HG03066 (cell line): ENCODE results near the gene RASA1.
"Not testable (repeated sequence)": the region's sequence is repeated elsewhere in the genome, so short reads cannot be mapped to it uniquely, and the experiment has no call there.

Experiments used
- ATAC-seq: cut with Tn5 transposase; IDR thresholded peaks from one replicate; pipeline ENCODE4 v1.9.1; 2021; ENCODE audit warnings: low read depth; ENCODE audit not compliant: unreplicated experiment

The RASA1 gene

DNA sequence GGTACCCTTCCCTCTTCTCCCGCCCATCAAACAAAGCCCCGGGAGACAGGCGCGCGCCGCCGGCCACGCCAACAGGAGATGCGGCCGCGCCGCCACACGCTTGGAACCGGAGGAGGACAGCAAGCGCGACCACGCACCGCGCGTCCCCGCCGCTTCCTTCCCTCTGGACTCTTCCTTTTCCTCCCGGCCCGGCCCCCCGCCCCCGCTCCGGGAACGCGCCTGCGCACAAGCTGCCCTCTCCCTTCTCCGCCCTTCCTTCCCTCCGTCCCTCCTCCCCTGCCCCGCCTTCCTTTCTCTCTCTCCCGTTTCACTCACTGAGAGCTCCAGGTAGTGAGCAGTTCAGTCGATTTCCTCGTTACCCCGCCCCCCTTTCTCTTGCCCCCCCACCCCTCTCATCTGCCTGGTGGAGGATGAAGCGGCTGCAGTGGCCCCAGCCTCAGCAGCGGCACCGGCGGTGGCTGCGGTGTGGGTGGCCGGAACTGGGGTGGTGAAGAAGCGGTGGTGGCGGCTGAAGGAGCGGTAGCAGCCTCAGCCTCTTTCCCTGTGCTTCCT lies at the start of gene RASA1:
Gene RASA1 (plus strand): TSS at position 310 of the 552 bp plus-strand sequence. CDS start 569 bp downstream, outside the sequence.
- ATAC-seq, result peak; percentile 48

DNA sequence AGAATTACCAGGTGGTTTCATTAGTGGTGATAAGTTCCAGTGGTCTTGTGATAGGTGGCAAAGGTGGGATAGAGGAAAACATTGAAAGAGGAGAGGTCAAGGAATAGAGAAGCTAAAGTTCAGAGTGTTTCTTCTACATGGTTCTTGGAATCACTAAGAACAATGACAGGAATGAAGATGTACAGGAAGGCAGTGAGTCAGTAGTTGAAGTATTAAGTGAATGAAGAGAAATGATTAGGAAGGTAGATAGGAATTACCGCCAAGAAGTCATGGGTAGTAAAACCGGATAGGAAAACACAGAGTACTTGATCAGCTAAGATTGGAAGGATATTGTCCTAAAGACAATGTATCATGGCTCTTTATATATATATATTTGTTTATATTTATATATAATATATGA lies 37.9 kb upstream of the RASA1 start:
- no peak for ATAC-seq

GRCh38 chr5:87231037-87231808 lies 36.5 kb upstream of the RASA1 start:
- ATAC-seq, result peak; percentile 94

- ATAC-seq, result no peak
Measured at GRCh38 chr5:87233143-87233542, 34.5 kb upstream of the RASA1 start.

DNA sequence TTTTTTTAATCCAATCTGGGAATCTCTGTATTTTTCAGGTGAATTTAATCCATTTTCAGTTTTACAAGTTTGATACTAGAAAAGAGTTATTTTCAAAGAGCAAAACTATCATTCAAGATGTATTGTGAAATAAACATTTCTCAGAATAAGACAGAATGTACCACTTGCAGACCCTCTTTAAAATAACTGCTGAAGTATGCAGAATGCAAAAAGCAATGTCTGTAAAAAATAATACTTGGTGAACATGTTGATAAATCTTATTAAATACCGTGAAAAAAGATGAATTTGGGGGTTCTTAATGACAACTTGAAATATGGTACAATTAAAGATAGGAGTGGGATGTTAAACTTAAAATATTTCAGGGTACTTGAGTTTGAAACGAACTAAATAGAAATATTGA lies 26.1 kb upstream of the RASA1 start:
- ATAC-seq, result no peak

- ATAC-seq, result no peak
Measured at GRCh38 chr5:87242242-87242641, 25.4 kb upstream of the RASA1 start.

GRCh38 chr5:87243161-87243844 lies 24.4 kb upstream of the RASA1 start:
- ATAC-seq, result no peak

GRCh38 chr5:87245451-87245850 lies 22.2 kb upstream of the RASA1 start:
- no peak for ATAC-seq

- ATAC-seq, result no peak
Measured at GRCh38 chr5:87246061-87246460, 21.6 kb upstream of the RASA1 start.

- no peak for ATAC-seq
Measured at GRCh38 chr5:87252283-87252605, 15.4 kb upstream of the RASA1 start.

- ATAC-seq, result no peak
Measured at GRCh38 chr5:87254035-87254434, 13.6 kb upstream of the RASA1 start.

GRCh38 chr5:87258507-87258906 lies 9.2 kb upstream of the RASA1 start:
- ATAC-seq, result no peak

- no peak for ATAC-seq
Measured at GRCh38 chr5:87260604-87261192, 7.0 kb upstream of the RASA1 start.

DNA sequence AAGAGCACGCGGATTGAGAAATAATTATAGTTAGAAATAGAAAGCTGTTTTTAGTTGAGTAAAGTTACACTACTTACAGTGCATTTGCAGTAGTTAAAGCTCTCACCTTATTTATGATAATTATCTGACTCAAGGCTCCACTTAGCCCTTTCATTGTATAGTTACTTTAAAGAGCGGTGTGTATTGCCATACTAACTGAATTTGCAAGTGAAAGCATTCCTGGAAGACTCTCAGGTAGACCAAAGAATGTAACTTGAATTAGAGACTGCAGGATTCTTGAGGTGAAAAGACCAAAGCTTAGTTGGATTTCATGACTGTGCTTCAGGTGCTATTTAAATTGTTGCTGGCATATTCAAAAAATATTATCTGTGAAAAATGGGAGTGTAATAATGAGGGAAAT lies 4.2 kb upstream of the RASA1 start:
- ATAC-seq, result no peak

DNA sequence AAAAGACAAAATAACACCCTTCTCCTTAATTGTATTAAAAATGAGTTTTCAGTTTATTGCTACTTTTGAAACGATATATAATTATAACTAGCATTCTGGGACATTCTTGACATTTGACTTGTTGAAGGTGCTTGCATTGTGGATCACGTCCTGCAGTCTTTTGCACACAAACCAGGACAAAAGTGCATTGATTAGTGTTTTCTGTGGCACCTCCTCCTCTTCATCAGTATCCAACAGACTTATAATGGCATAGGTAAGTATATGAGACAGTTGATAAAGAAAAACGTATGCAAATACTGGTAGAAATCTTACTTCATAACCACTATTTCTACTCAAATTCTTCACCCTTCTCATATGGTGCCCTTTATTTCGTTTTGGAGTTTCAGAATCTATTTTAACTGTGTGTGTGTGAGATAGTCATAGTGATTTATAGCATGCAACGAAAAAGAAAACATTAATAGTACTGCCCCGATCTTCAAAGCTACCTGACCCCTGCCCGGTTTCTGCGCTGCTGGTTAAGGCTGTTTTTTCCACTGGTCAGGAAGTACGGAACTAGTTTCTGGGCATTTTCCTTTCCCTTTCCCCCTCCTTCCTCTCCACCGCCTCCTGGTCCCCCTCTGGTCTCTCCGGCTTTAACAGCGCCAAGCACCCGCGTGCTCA lies 639 bp upstream of the RASA1 start:
- peak; percentile 30 for ATAC-seq

GRCh38 chr5:87268126-87268969 lies 665 bp downstream of the RASA1 start:
- peak; percentile 46 for ATAC-seq

- no peak for ATAC-seq
Measured at GRCh38 chr5:87268970-87269377, 1.3 kb downstream of the RASA1 start.

DNA sequence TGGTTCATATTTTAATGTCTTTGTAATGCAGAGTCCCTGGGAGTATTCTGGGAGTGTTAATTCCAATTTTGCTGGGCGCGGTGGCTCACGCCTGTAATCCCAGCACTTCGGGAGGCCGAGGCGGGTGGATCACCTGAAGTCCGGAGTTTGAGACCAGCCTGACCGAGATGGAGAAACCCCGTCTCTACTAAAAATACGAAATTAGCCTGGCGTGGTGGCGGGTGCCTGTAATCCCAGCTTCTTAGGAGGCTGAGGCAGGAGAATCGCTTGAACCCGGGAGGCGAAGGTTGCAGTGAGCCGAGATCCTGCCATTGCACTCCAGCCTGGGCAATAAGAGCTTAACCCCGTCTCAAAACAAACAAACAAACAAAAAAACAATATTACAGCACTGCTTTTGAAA lies 3.2 kb downstream of the RASA1 start:
- not testable (repeated sequence) for ATAC-seq

GRCh38 chr5:87276655-87277054 lies 9.0 kb downstream of the RASA1 start:
- no peak for ATAC-seq

DNA sequence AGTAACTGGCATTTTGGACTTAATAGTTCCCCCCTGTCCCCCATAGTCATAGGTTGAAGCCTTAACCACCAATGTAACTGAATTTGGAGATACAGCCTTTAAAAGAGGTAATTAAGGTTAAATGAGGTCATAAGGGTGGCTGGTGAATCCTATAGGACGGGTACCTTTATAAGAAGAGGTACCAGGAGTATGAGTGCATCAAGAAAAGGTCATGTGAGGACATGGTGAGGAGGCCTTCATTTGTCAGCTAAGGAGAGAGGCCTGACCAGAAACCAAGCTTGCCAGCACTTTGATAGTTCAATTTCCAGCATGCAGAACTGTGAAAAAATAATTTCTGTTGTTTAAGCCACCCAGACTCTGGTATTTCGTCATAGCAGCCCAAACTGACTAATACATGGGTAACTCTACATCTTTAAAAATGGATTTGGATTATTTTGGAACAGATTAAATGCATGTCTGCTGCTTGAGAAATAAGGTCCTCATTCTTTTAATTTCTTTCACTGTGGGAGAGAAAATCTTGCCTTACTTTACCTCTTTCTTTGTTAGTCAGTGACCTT lies 9.7 kb downstream of the RASA1 start:
- ATAC-seq, result no peak
